IMR-90 (cell line): Measurements from ENCODE around the gene PROX2. TPM values are rescaled to one million over a fixed set of nuclear protein-coding genes. Genes with fewer than 3 reads are reported as not detected.

Experiments
- ATAC-seq: fragments of 200-7000 bp; cut with Tn5 transposase; 2 replicates; pipeline ENCODE4 v1.9.1; 2020; ENCODE audit warnings: low read depth, mild to moderate bottlenecking, moderate library complexity
- BruUV-seq: library from RNA; stranded (reverse); fragments of 400-500 nt; replicated peaks from 2 replicates; lab custom pipeline; 2021; lab: Mats Ljungman, UMichigan
- CTCF ChIA-PET: fragments of 300-600 bp; formaldehyde crosslinking; extraction: SDS; loops from one replicate; lab custom pipeline; 2021; ENCODE audit warnings: antibody characterized with exemption; lab: Yijun Ruan, JAX
- POLR2A ChIA-PET: fragments of 300-600 bp; sonication (Branson Sonifier 250); formaldehyde crosslinking; loops from one replicate; lab custom pipeline; 2022; ENCODE audit warnings: antibody characterized with exemption; ENCODE audit not compliant: unreplicated experiment; lab: Charles Lee
- DNase-seq: peaks from one replicate; pipeline ENCODE4 v3.0.0; 2013
- H2AFZ ChIP-seq: replicated peaks from 2 replicates; pipeline ENCODE3; 2013; ENCODE audit warnings: low read length, mild to moderate bottlenecking; ENCODE audit not compliant: poor library complexity
- H2AK5ac ChIP-seq: 2 replicates; pipeline ENCODE4 v1.6.1; 2013; ENCODE audit warnings: low read depth, low read length, inconsistent platforms
- H2AK9ac ChIP-seq: replicated peaks from 2 replicates; pipeline ENCODE3; 2013; ENCODE audit warnings: mild to moderate bottlenecking, low read depth, low read length, moderate library complexity; ENCODE audit not compliant: poor library complexity
- H2BK120ac ChIP-seq: 2 replicates; pipeline ENCODE4 v1.6.1; 2013; ENCODE audit warnings: low read depth, low read length, inconsistent platforms
- H2BK15ac ChIP-seq: 3 replicates; pipeline ENCODE4 v1.6.1; 2013; ENCODE audit warnings: low read depth, low read length, inconsistent platforms
- H2BK20ac ChIP-seq: 2 replicates; pipeline ENCODE4 v1.6.1; 2013; ENCODE audit warnings: low read depth, mild to moderate bottlenecking, inconsistent platforms, low read length, moderate library complexity
- H2BK5ac ChIP-seq: 2 replicates; pipeline ENCODE4 v1.6.1; 2013; ENCODE audit warnings: mild to moderate bottlenecking, low read depth, low read length, inconsistent platforms; ENCODE audit not compliant: poor library complexity, severe bottlenecking
- H3K14ac ChIP-seq: replicated peaks from 2 replicates; pipeline ENCODE4 v1.6.1; 2013; ENCODE audit warnings: low read depth, low read length, inconsistent platforms
- H3K18ac ChIP-seq: 2 replicates; pipeline ENCODE4 v1.6.1; 2013; ENCODE audit warnings: low read depth, low read length, control low read depth
- H3K23ac ChIP-seq: 2 replicates; pipeline ENCODE4 v1.6.1; 2013; ENCODE audit warnings: low read depth, low read length, inconsistent platforms
- H3K27ac ChIP-seq: 2 replicates; pipeline ENCODE4 v1.5.1; 2013; ENCODE audit warnings: mild to moderate bottlenecking, control low read depth, low read length; ENCODE audit not compliant: insufficient read depth
- H3K27me3 ChIP-seq: 2 replicates; pipeline ENCODE4 v1.6.1; 2013; ENCODE audit warnings: low read length; ENCODE audit not compliant: control insufficient read depth, insufficient read depth
- H3K36me3 ChIP-seq: 2 replicates; pipeline ENCODE4 v1.6.1; 2013; ENCODE audit warnings: low read length, mixed read lengths; ENCODE audit not compliant: control insufficient read depth, insufficient read depth
- H3K4ac ChIP-seq: 2 replicates; pipeline ENCODE4 v1.6.1; 2013; ENCODE audit warnings: low read depth, low read length, inconsistent platforms
- H3K4me1 ChIP-seq: 2 replicates; pipeline ENCODE4 v1.6.1; 2013; ENCODE audit warnings: low read length, mixed read lengths; ENCODE audit not compliant: control insufficient read depth, insufficient read depth
- H3K4me2 ChIP-seq: 2 replicates; pipeline ENCODE4 v1.6.1; 2013; ENCODE audit warnings: low read depth, mild to moderate bottlenecking, control low read depth, low read length, moderate library complexity
- H3K4me3 ChIP-seq: 2 replicates; pipeline ENCODE4 v1.5.1; 2013; ENCODE audit warnings: low read depth, mild to moderate bottlenecking, control low read depth, low read length, moderate library complexity; ENCODE audit not compliant: insufficient read depth
- H3K56ac ChIP-seq: 2 replicates; pipeline ENCODE4 v1.6.1; 2013; ENCODE audit warnings: low read length, inconsistent platforms; ENCODE audit not compliant: insufficient read depth; ENCODE audit errors: extremely low read depth
- H3K79me1 ChIP-seq, 2 experiments: 2 replicates each; pipeline ENCODE4 v1.6.1; 2013; ENCODE audit warnings: low read length in 2 of 2, inconsistent platforms in 1 of 2, low read depth in 1 of 2
- H3K9ac ChIP-seq: 2 replicates; pipeline ENCODE4 v1.6.1; 2013; ENCODE audit warnings: low read depth, low read length, control low read depth
- H3K9me1 ChIP-seq: 2 replicates; pipeline ENCODE4 v1.6.1; 2013; ENCODE audit warnings: low read length, inconsistent platforms; ENCODE audit not compliant: insufficient read depth
- H3K9me3 ChIP-seq: 2 replicates; pipeline ENCODE4 v1.6.1; 2013; ENCODE audit warnings: low read length; ENCODE audit not compliant: control insufficient read depth, insufficient read depth
- H4K20me1 ChIP-seq: 2 replicates; pipeline ENCODE4 v1.6.1; 2013; ENCODE audit warnings: low read length, inconsistent platforms; ENCODE audit not compliant: insufficient read depth
- H4K5ac ChIP-seq: 2 replicates; pipeline ENCODE4 v1.6.1; 2013; ENCODE audit warnings: mild to moderate bottlenecking, low read depth, low read length, control low read depth
- H4K8ac ChIP-seq, 2 experiments: 2 replicates each; pipeline ENCODE4 v1.6.1; 2013; ENCODE audit warnings: low read depth in 2 of 2, low read length in 2 of 2, control low read depth in 1 of 2, inconsistent platforms in 1 of 2
- H4K91ac ChIP-seq: 2 replicates; pipeline ENCODE4 v1.6.1; 2013; ENCODE audit warnings: low read depth, low read length, inconsistent platforms; ENCODE audit not compliant: insufficient read depth
- CEBPB ChIP-seq: IDR thresholded peaks from 2 replicates; pipeline ENCODE4 v1.6.1; 2012; ENCODE audit warnings: low read depth, low read length, improper control_type of control experiment
- MAZ ChIP-seq: IDR thresholded peaks from 2 replicates; pipeline ENCODE4 v1.6.1; 2012; ENCODE audit warnings: low read depth, mild to moderate bottlenecking, low read length, improper control_type of control experiment, moderate library complexity, borderline replicate concordance
- MXI1 ChIP-seq: IDR thresholded peaks from 2 replicates; pipeline ENCODE4 v1.6.1; 2012; ENCODE audit warnings: low read depth, mild to moderate bottlenecking, low read length, moderate library complexity, borderline replicate concordance
- NFE2L2 ChIP-seq: fragments of 150-350 bp; IDR thresholded peaks from 2 replicates; pipeline ENCODE4 v1.6.1; 2016; ENCODE audit warnings: low read depth, mild to moderate bottlenecking, low read length
- WGBS, 2 experiments: methylation state at CpG; one replicate each; pipeline versions ENCODE4 v1.1.5 to v1.1.7; 2013; ENCODE audit warnings: missing lambda C conversion rate in 2 of 2; ENCODE audit not compliant: insufficient read length in 1 of 2; ENCODE audit errors: extremely low coverage in 2 of 2; 5-methylcytosine and 5-hydroxymethylcytosine counted together
- dilution Hi-C: fragments of 300-500 bp; cut with HindIII; formaldehyde crosslinking; loops from one replicate; pipeline ENCODE4 v1.14.3; 2018; ENCODE audit warnings: low sequenced_read_pairs; ENCODE audit not compliant: unreplicated experiment
- in situ Hi-C: fragments of 300-500 bp; cut with MboI; formaldehyde crosslinking; loops from 3 replicates; pipeline ENCODE4 v1.14.3; 2019; ENCODE audit warnings: low sequenced_read_pairs, inconsistent platforms, mixed read lengths
- intact Hi-C: fragments of 100-400 bp; cut with micrococcal nuclease; formaldehyde crosslinking; loops from 2 replicates; pipeline ENCODE4 v1.10.0; 2022
- polyA plus RNA-seq, 3 experiments: library from polyadenylated mRNA; depleted of rRNA; stranded (reverse); fragments of >200 nt; gene quantifications; 2 replicates each; pipeline ENCODE4 v1.2.3, GENCODE V29; 2012; ENCODE audit warnings: low replicate concordance in 1 of 3
- total RNA-seq: library from RNA; depleted of rRNA; stranded (reverse); fragments of >200 nt; gene quantifications from 2 replicates; pipeline ENCODE4 v1.2.3, GENCODE V29; 2012

The PROX2 gene
- total and polyA plus RNA-seq, 2 of the 4 experiments (the other 2 are of a cell fraction) = not detected

DNA sequence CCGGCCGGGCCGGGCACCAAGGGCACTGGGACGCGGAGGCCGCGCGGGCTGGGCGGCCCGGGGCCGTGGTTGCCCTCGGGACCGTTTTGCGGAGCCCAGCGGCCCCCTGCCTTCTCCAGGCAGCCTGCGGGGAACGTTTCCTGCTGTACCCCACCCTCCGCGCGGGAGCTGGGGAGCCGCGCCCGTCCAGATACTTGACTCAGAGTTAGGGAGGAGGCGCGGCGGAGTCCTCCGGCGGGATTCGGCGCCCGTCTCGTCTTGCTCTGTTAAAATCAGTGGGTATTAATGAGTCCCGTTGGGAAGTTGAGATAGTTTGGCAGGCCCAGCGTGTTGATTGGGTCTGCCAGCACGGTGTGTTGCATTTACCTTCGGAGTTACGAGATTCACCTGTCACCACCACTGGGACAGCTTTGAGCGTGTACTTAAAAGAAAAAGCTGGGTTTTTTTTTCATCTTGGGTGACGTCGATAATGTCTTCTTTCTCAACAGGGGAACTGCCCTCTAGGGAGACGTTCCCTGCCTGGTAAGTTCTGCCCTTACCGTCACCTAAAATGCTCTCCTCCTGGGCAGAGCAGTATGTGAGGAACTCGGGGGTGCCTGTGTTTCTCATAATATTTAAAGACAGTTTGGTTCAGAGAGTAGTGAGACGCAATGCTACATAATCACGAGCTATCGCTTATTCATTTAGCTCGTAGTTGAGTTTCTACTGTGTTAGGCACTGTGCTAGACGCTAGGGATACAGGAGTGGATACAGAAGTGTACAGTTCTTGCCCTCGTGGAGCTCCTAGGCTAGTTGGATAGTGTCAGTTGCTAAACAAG lies 6.4 kb upstream of the PROX2 start:
- H3K23ac ChIP-seq = peak overlapping the region; percentile 96

More for the DNA sequence above, 6.4 kb upstream of the PROX2 start:
- peak overlapping the region; percentile 63 for H3K56ac ChIP-seq
- ATAC-seq = peak; percentile 33
- peak overlapping the region; percentile 95 for H2AK9ac ChIP-seq
- POLR2A ChIA-PET = no interaction called here
- H2AK5ac ChIP-seq = peak overlapping the region; percentile 67
- H3K79me1 ChIP-seq = peaks cover 4 to 57% of the 10 kb centered on the region in 2 experiments; a peak in 3 of 4 replicates
- peaks cover 24% of the 10 kb centered on the region for H3K4me1 ChIP-seq
- no peaks in the 10 kb centered on the region for H3K9me3 ChIP-seq
- dilution Hi-C loops (no loop called here), intact Hi-C loops (loop anchor here (10.0 kb wide), 1 partner anchor 278 kb away; no protein-coding TSS in a partner anchor), in situ Hi-C loops (no loop called here)
- H4K91ac ChIP-seq = peak overlapping the region; percentile 19
- peak overlapping the region; percentile 88 for H3K14ac ChIP-seq
- H2BK120ac ChIP-seq = no peak overlapping the region
- CTCF ChIA-PET = interaction anchor here (0.9 to 2.6 kb wide), 2 partner anchors 21 to 274 kb away, joined by 3 to 10 read pairs; no protein-coding TSS in a partner anchor
- H2BK20ac ChIP-seq = no peak overlapping the region
- BruUV-seq = no TSS peak
- H3K9ac ChIP-seq = peak overlapping the region; percentile 79
- no peak overlapping the region; the same call in 2 of the 3 replicates for H2BK15ac ChIP-seq
- H4K20me1 ChIP-seq = peaks cover 50% of the 10 kb centered on the region
- no peaks in the 10 kb centered on the region; the same call in 1 of the 2 replicates for H3K36me3 ChIP-seq
- H2AFZ ChIP-seq = peak overlapping the region; percentile 99
- H3K27me3 ChIP-seq = no peaks in the 10 kb centered on the region
- peak overlapping the region; percentile 84 for H3K27ac ChIP-seq
- H3K4me3 ChIP-seq = peak overlapping the region; percentile 94
- H4K8ac ChIP-seq = peak overlapping the region; percentile 52 to 93; a peak in 2 of 4 replicates
- H3K9me1 ChIP-seq = peaks cover 20% of the 10 kb centered on the region
- peak overlapping the region; percentile 26; the same call in 1 of the 2 replicates for H3K18ac ChIP-seq
- peak overlapping the region; percentile 69 for H4K5ac ChIP-seq
- WGBS, 2 experiments = 1% methylated on average over 21 of the region's 49 CpGs; no CpG with 5 or more reads in 1 of the 2 experiments
- H2BK5ac ChIP-seq = peak overlapping the region; percentile 81
- TF ChIP-seq NFE2L2 (no peak), CEBPB (0 out of 2 replicates have a peak, but pooled peaks have one; percentile 4), MXI1 (0 out of 2 replicates have a peak, but pooled peaks have one; percentile 10), MAZ (no peak)
- H3K4ac ChIP-seq = peak overlapping the region; percentile 78
- peak; percentile 41 for DNase-seq
- H3K4me2 ChIP-seq = peak overlapping the region; percentile 99
